Measurements from ENCODE around the gene SDK1.

The SDK1 gene

GRCh38 chr7:4166340-4166739, 865.3 kb downstream of the SDK1 start:
- no peak for TF ChIP-seq CTCF (conservative IDR thresholded peaks at IDR 0.05; ENCODE audit: low read depth, low read length)
- no peak for DNase-seq (ENCODE audit: low read depth)
- H3K4me3 ChIP-seq (ENCODE audit: low read depth, low read length) = no peak overlapping the region

GRCh38 chr7:4166807-4167206, 865.8 kb downstream of the SDK1 start:
- no peak for TF ChIP-seq CTCF (conservative IDR thresholded peaks at IDR 0.05; ENCODE audit: low read depth, low read length)
- DNase-seq (ENCODE audit: low read depth) = no peak
- no peak overlapping the region for H3K4me3 ChIP-seq (ENCODE audit: low read depth, low read length)

GRCh38 chr7:4167385-4167910, 866.4 kb downstream of the SDK1 start:
- no peak for DNase-seq (ENCODE audit: low read depth)
- H3K4me3 ChIP-seq (ENCODE audit: low read depth, low read length) = no peak overlapping the region
- TF ChIP-seq CTCF (conservative IDR thresholded peaks at IDR 0.05; ENCODE audit: low read depth, low read length) = no peak

- TF ChIP-seq CTCF (conservative IDR thresholded peaks at IDR 0.05; ENCODE audit: low read depth, low read length) = no peak
- no peak overlapping the region for H3K4me3 ChIP-seq (ENCODE audit: low read depth, low read length)
- no peak for DNase-seq (ENCODE audit: low read depth)
Measured at GRCh38 chr7:4168041-4168440, 867.0 kb downstream of the SDK1 start.

GRCh38 chr7:4168541-4168940, 867.5 kb downstream of the SDK1 start:
- DNase-seq (ENCODE audit: low read depth) = no peak
- no peak for TF ChIP-seq CTCF (conservative IDR thresholded peaks at IDR 0.05; ENCODE audit: low read depth, low read length)
- H3K4me3 ChIP-seq (ENCODE audit: low read depth, low read length) = no peak overlapping the region

GRCh38 chr7:4169455-4169854, 868.4 kb downstream of the SDK1 start:
- no peak for TF ChIP-seq CTCF (conservative IDR thresholded peaks at IDR 0.05; ENCODE audit: low read depth, low read length)
- DNase-seq (ENCODE audit: low read depth) = no peak
- no peak overlapping the region for H3K4me3 ChIP-seq (ENCODE audit: low read depth, low read length)

- no peak for TF ChIP-seq CTCF (conservative IDR thresholded peaks at IDR 0.05; ENCODE audit: low read depth, low read length)
- H3K4me3 ChIP-seq (ENCODE audit: low read depth, low read length) = no peak overlapping the region
- no peak for DNase-seq (ENCODE audit: low read depth)
Measured at GRCh38 chr7:4170997-4171786, 870.1 kb downstream of the SDK1 start.

Data from choroid plexus epithelial cell (primary cell).